ENCODE measurements around the gene ELOB.

- no peak for TF ChIP-seq CTCF (conservative IDR thresholded peaks at IDR 0.05)
- no peak for TF ChIP-seq ZFX (IDR thresholded peaks at IDR 0.05)
Measured at GRCh38 chr16:2728034-2728433, 49.0 kb downstream of the ELOB start.
